HEK293T (cell line): ENCODE results near the gene PTDSS2.
"Not testable (repeated sequence)": the region's sequence is repeated elsewhere in the genome, so short reads cannot be mapped to it uniquely, and the experiment has no call there.

Source experiments
- ARNT ChIP-seq: fragments of 450-650 bp; IDR thresholded peaks from 2 replicates; pipeline ENCODE4 v1.6.1; 2017; ENCODE audit warnings: mild to moderate bottlenecking
- BHLHE40 ChIP-seq: fragments of 450-650 bp; IDR thresholded peaks from 2 replicates; pipeline ENCODE4 v1.6.1; 2016; ENCODE audit warnings: mild to moderate bottlenecking, moderate library complexity, borderline replicate concordance
- CTBP1 ChIP-seq: fragments of 450-650 bp; IDR thresholded peaks from 2 replicates; pipeline ENCODE4 v1.6.1; 2016; ENCODE audit warnings: borderline replicate concordance
- FOXA1 ChIP-seq: fragments of 450-650 bp; IDR thresholded peaks from 2 replicates; pipeline ENCODE4 v1.6.1; 2016; ENCODE audit warnings: mild to moderate bottlenecking
- FOXK2 ChIP-seq: fragments of 450-650 bp; IDR thresholded peaks from 2 replicates; pipeline ENCODE4 v1.6.1; 2016; ENCODE audit warnings: mild to moderate bottlenecking
- FOXM1 ChIP-seq: fragments of 450-650 bp; IDR thresholded peaks from 2 replicates; pipeline ENCODE4 v1.6.1; 2017; ENCODE audit warnings: mild to moderate bottlenecking, borderline replicate concordance
- HDGF ChIP-seq: fragments of 450-650 bp; IDR thresholded peaks from 2 replicates; pipeline ENCODE4 v1.6.1; 2017; ENCODE audit warnings: antibody characterized with exemption, borderline replicate concordance
- L3MBTL2 ChIP-seq: fragments of 450-650 bp; conservative IDR thresholded peaks from 2 replicates; pipeline ENCODE4 v1.6.1; 2016; ENCODE audit warnings: mild to moderate bottlenecking
- NFRKB ChIP-seq: fragments of 450-650 bp; IDR thresholded peaks from 2 replicates; pipeline ENCODE4 v1.6.1; 2016; ENCODE audit warnings: mild to moderate bottlenecking, moderate library complexity
- PKNOX1 ChIP-seq: fragments of 450-650 bp; IDR thresholded peaks from 2 replicates; pipeline ENCODE4 v1.6.1; 2016
- SP1 ChIP-seq: fragments of 450-650 bp; IDR thresholded peaks from 2 replicates; pipeline ENCODE4 v1.6.1; 2017
- ZNF384 ChIP-seq: fragments of 450-650 bp; IDR thresholded peaks from 2 replicates; pipeline ENCODE4 v1.6.1; 2016

- TF ChIP-seq CTBP1, HDGF, ARNT, FOXK2, FOXM1, FOXA1, SP1, ZNF384, NFRKB, BHLHE40, L3MBTL2, PKNOX1: not testable (repeated sequence)
Observed at GRCh38 chr11:411520-411919, 38.6 kb upstream of the PTDSS2 start.
